ENCODE measurements around the gene PGAP3. TPM values are rescaled to one million over a fixed set of nuclear protein-coding genes. Genes with fewer than 3 reads are reported as not detected.
A peak's percentile ranks its signal among the peaks of the same experiment; 100 is the strongest.

PGAP3 gene
- total RNA-seq, 1 experiment from 2014 or later, result 29.0 TPM

DNA sequence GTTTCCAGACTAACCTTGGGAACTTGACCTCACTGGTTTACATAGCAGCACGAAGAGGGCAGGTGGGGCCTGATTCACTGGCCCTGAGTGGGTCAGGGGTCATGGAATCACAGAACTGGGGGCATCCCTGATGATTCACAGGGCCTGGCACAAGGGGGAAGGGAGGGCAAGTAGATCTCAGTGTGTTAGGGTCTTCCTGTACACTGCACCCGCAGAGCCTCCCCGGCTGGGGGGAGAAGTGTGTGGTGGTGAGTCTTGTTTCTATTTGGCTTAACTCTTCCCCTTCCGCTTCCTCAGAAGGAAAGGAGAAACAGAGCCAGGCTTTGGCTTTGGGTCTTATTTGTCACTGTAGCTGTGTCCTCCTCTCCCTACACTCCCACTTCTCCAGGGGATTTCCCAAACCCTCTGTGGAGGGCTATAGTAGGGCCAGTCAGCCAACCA lies 47.2 kb downstream of the PGAP3 start:
- H3K4me3 Mint-ChIP-seq, result no peak overlapping the region; a peak in 1 of 5 replicates
- no peak overlapping the region for H3K56ac ChIP-seq (ENCODE audit: insufficient read length, low read depth, low read length)
- H3K4me1 ChIP-seq (ENCODE audit: insufficient read depth, low read length), result peaks cover 9% of the 10 kb centered on the region; the same call in 1 of the 2 replicates
- no peak overlapping the region for H3K14ac ChIP-seq (ENCODE audit: insufficient read depth, low read length)
- H3K27ac ChIP-seq (ENCODE audit: insufficient read length, low read depth, low read length), result no peak overlapping the region
- no peaks in the 10 kb centered on the region; the same call in 1 of the 2 replicates for H3K27me3 Mint-ChIP-seq (ENCODE audit: low read depth)
- peaks cover 66 to 68% of the 10 kb centered on the region in 2 experiments for H3K4me1 Mint-ChIP-seq
- H2BK5ac ChIP-seq (ENCODE audit: insufficient read length, low read length), result no peak overlapping the region
- no peaks in the 10 kb centered on the region for H3K9me3 Mint-ChIP-seq
- no peak overlapping the region for H2BK15ac ChIP-seq (ENCODE audit: low read depth, low read length)
- no peak overlapping the region for H4K5ac ChIP-seq (ENCODE audit: insufficient read length, low read depth, low read length)
- H3K27ac Mint-ChIP-seq, result peak overlapping the region in 2 of 3 experiments; percentile 50 to 92; a peak in 3 of 7 replicates
- H3K4ac ChIP-seq (ENCODE audit: low read depth, low read length), result no peak overlapping the region
- no peaks in the 10 kb centered on the region for H3K27me3 ChIP-seq (ENCODE audit: insufficient read depth, low read length)
- H3K9ac ChIP-seq (ENCODE audit: extremely low read depth, insufficient read length, low read length), result no peak overlapping the region
- no peak overlapping the region for H4K8ac ChIP-seq (replicated peaks; ENCODE audit: insufficient read length, low read depth, low read length)
- H2BK12ac ChIP-seq (ENCODE audit: insufficient read length, low read depth, low read length), result no peak overlapping the region
- no peaks in the 10 kb centered on the region; the same call in 1 of the 2 replicates for H3K79me2 ChIP-seq (ENCODE audit: insufficient read depth, low read length)
- no peak for DNase-seq
- no peaks in the 10 kb centered on the region for H4K20me1 ChIP-seq (ENCODE audit: control insufficient read depth, insufficient read depth, insufficient read length)
- no peak overlapping the region for H3K23ac ChIP-seq (ENCODE audit: insufficient read length, low read depth, low read length)
- H3K36me3 Mint-ChIP-seq (ENCODE audit: insufficient read depth in 1 of 3, low read depth in 3 of 3), result peaks cover 0 to 4% (median 0%) of the 10 kb centered on the region in 3 experiments; a peak in 3 of 7 replicates
- H2BK120ac ChIP-seq (ENCODE audit: low read depth, low read length, poor library complexity, severe bottlenecking), result no peak overlapping the region
- H3T11ph ChIP-seq (ENCODE audit: low read length), result no peak overlapping the region
- H3K23me2 ChIP-seq (ENCODE audit: insufficient read length, low read depth, low read length, poor library complexity, severe bottlenecking), result peaks cover 11% of the 10 kb centered on the region
- no peaks in the 10 kb centered on the region for H3K79me1 ChIP-seq (ENCODE audit: insufficient read depth, low read depth, low read length, poor library complexity, severe bottlenecking)
- no peaks in the 10 kb centered on the region for H3K9me3 ChIP-seq (ENCODE audit: control insufficient read depth, low read depth, low read length)
- no peak overlapping the region for H3K18ac ChIP-seq (ENCODE audit: insufficient read length, low read depth, low read length)
- no peak overlapping the region for H3K4me2 ChIP-seq (ENCODE audit: insufficient read depth, insufficient read length, low read length)
- H2AFZ ChIP-seq (ENCODE audit: low read length), result no peak overlapping the region
- H4K91ac ChIP-seq (ENCODE audit: insufficient read length, low read depth, low read length), result no peak overlapping the region
- TF ChIP-seq, protein P1, sequence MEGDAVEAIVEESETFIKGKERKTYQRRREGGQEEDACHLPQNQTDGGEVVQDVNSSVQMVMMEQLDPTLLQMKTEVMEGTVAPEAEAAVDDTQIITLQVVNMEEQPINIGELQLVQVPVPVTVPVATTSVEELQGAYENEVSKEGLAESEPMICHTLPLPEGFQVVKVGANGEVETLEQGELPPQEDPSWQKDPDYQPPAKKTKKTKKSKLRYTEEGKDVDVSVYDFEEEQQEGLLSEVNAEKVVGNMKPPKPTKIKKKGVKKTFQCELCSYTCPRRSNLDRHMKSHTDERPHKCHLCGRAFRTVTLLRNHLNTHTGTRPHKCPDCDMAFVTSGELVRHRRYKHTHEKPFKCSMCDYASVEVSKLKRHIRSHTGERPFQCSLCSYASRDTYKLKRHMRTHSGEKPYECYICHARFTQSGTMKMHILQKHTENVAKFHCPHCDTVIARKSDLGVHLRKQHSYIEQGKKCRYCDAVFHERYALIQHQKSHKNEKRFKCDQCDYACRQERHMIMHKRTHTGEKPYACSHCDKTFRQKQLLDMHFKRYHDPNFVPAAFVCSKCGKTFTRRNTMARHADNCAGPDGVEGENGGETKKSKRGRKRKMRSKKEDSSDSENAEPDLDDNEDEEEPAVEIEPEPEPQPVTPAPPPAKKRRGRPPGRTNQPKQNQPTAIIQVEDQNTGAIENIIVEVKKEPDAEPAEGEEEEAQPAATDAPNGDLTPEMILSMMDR (conservative IDR thresholded peaks at IDR 0.05), result no peak
- no CpG with 5 or more reads among the region's 4 CpGs for WGBS (ENCODE audit: extremely low coverage, insufficient read length, low lambda C conversion rate)
- no peak overlapping the region for H2BK20ac ChIP-seq (ENCODE audit: low read depth, low read length, poor library complexity, severe bottlenecking)
- H2AK5ac ChIP-seq (ENCODE audit: insufficient read length, low read length), result no peak overlapping the region
